22Rv1 (cell line): Measurements from ENCODE around the gene CCDC148.

Experiments used
- ZFX ChIP-seq: fragments of 450-650 bp; IDR thresholded peaks from 2 replicates; pipeline ENCODE4 v1.6.1; 2017; ENCODE audit warnings: antibody characterized with exemption, borderline replicate concordance
- TF ChIP-seq, protein P1 (sequence below): fragments of 450-650 bp; IDR thresholded peaks from 2 replicates; pipeline ENCODE4 v1.5.1; 2017; ENCODE audit warnings: mild to moderate bottlenecking

DNA sequence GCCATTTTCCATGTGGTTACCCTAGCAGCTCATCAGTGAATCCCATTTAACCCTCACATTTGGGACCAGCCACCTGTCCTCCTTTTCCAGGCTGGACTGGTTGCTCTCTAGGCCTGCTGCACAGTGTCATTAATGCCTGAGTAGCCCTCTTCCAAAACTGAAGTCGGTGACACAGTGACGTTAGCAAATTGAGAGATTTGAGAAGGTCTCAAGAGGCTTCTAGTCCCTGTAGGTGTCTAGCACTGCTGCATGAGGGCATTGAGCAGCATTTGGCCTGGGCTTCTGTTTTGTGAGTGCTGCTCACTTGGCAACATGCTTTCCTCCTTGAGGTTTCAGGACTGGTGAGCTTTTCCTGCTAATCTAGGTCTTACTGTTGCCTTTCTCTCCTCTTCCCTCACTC is 36.9 kb upstream of the CCDC148 start:
- TF ChIP-seq, protein P1, sequence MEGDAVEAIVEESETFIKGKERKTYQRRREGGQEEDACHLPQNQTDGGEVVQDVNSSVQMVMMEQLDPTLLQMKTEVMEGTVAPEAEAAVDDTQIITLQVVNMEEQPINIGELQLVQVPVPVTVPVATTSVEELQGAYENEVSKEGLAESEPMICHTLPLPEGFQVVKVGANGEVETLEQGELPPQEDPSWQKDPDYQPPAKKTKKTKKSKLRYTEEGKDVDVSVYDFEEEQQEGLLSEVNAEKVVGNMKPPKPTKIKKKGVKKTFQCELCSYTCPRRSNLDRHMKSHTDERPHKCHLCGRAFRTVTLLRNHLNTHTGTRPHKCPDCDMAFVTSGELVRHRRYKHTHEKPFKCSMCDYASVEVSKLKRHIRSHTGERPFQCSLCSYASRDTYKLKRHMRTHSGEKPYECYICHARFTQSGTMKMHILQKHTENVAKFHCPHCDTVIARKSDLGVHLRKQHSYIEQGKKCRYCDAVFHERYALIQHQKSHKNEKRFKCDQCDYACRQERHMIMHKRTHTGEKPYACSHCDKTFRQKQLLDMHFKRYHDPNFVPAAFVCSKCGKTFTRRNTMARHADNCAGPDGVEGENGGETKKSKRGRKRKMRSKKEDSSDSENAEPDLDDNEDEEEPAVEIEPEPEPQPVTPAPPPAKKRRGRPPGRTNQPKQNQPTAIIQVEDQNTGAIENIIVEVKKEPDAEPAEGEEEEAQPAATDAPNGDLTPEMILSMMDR = no peak
- TF ChIP-seq ZFX = no peak
